HG02981 (cell line): ENCODE data around the gene CAST.
"Not testable (repeated sequence)": the region's sequence is repeated elsewhere in the genome, so short reads cannot be mapped to it uniquely, and the experiment has no call there.

Experiments
- ATAC-seq: cut with Tn5 transposase; IDR thresholded peaks from one replicate; pipeline ENCODE4 v1.9.1; 2021; ENCODE audit warnings: mild to moderate bottlenecking, moderate library complexity; ENCODE audit not compliant: unreplicated experiment

CAST gene

DNA sequence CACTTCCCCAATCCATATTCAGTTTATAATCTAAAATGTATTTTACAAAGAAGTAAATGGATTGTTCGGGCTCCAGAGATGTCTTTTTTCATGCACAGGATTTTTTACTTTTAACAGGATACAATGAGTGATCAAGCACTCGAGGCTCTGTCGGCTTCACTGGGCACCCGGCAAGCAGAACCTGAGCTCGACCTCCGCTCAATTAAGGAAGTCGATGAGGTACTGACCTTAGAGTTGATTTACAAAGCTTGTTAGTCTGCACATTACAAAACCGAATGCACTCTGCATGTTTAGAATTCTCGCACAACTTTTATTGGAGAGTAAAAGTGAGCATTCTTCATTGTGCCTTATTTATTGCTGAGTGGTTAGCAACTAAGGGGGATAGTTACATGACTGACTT is 80.4 kb downstream of the CAST start:
- ATAC-seq: no peak

DNA sequence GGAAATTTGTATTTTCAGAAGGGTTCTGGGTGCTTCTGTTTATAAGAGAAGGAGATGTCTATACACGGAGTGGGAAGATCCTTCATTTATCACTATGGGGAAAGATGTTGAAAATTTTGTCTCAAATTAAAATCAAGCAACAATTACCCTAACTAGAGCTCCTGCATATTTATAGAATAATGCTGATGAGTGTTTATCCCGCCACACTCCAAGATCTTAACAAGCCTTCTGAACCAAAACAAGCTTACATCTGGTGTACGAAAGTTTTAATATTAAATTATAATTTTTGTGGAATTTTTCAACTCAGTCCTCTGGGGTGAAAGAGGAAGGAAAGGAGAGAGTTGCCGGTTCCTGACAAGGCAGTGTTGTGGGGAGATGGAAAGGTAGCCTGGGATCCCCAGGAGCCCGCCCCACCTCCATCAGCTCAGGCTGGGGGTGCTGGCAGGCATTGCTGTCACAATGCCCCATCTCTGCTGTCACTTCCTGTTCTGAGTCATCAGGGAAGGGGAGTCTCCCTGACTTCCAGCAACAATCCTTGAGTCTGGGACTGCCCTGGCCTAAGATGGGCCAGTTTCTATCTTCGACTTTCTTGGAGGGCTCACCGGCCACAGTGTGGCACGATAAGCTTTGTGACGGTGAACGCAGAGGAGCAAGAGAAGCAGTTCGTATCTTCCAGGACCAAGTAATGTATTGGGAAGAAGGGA is 81.0 kb downstream of the CAST start:
- no peak for ATAC-seq

DNA sequence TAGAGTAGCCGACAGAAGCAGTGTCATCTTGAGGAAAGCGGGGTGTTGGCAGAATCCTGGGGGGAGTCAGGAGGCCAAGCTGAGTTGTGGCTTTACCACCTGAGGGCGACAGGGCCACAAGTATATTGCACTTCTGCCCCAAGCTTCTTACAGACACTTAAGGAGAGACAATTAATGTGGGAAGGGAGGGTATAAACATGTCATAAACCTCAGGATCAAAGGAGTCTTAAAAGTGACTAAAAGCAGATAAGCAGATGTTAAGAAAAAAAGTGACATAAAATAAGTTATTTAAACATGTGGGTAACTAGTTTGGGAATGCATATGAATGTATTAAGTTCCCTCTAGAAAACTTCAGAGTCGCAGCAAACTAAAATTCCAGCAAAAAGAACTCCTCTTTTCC is 81.6 kb downstream of the CAST start:
- ATAC-seq: no peak

GRCh38 chr5:96744218-96744617 is 82.0 kb downstream of the CAST start:
- ATAC-seq: not testable (repeated sequence)

GRCh38 chr5:96745025-96745424 is 82.8 kb downstream of the CAST start:
- ATAC-seq: no peak

- ATAC-seq: no peak
Measured at GRCh38 chr5:96745844-96746531, 83.8 kb downstream of the CAST start.

DNA sequence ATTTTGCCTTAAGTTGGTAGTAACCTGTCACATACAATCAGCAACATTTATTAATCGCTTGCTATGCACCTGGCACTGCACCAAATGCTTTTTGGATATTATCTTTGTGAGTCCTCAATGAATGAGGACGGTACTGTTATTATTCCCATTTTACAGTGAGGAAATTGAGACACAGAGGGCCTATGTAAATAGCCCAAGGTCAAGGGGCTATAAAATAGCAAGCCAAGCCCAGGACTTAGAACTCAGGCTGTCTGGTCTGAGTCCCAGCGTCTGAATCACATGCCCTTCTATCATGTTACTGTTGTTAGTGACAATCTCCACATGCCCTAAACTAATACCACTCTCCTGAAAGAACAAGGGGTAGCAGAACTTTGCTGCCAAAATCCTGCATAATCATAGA is 85.5 kb downstream of the CAST start:
- no peak for ATAC-seq

DNA sequence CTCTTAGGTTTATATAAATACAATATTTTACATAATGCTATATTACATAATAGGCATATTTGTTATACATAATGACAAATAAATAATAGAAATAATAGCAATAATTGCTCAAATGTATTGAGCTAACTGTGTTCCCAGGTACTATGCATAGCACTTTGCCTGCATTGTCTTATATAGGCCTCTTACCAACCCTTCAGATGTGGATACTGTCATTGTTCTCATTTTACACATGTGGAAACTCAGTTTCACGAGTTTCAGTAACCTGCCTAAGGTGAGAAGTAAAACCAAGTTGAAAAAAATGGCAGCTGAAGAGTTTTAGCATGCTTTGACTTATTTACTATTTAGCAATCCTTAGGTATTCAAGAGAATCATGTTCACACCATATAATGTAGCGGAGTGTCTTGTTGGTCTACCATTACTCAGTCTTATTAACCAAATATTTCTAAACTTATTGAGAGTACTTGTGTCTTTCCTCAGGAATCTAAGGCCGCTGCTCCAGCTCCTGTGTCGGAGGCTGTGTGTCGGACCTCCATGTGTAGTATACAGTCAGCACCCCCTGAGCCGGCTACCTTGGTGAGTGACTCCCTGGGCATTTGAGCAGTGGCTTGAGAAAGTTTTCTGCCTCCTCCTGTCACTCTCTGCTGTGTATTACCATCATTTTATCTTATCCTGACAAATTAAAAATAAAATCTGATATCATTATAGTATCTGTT is 88.1 kb downstream of the CAST start:
- ATAC-seq: no peak

DNA sequence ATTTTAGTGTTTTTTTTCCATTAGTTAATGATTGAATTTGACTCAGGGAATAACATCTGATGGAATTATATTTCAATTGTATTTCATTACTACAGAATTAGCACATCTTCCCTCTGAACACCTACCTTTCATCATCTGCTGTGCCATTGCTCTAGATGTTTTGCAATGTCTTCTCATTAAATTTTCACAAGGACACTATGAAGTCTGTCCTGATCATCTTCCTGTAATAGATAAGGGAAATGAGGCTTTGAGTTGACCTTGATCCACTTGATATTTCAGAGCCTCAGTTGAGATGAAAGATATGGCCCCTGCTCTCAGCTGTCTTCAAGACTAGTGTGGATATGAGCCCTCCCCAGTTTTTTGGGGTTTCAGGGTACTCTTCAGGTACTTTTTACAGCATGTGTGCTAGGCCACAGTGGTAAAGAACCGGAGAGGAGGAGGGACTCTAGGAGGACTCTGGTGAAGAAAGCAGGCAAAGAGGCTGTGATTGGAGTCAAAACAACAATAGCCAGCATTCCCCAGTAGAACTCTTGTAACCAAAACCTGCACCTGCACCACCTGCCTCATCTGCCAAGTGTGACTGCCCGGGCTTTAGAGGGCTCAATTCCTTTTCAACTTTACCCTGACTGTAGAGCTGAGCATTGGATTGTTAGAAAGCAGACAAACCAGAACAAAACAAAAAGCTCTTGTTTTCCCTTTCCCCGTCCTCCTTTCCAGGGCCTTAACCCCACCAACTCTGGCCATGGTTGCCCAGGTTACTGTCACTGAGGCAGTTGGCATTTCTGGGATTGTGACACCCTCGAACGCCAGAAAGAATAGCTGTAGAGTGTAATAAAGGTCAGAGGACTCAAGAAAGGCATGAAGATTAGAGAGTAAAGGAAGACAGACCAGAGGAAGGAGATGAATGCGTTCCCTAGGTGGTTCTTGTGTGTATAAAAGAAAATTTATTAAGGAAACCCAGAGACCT is 89.3 kb downstream of the CAST start:
- no peak for ATAC-seq

DNA sequence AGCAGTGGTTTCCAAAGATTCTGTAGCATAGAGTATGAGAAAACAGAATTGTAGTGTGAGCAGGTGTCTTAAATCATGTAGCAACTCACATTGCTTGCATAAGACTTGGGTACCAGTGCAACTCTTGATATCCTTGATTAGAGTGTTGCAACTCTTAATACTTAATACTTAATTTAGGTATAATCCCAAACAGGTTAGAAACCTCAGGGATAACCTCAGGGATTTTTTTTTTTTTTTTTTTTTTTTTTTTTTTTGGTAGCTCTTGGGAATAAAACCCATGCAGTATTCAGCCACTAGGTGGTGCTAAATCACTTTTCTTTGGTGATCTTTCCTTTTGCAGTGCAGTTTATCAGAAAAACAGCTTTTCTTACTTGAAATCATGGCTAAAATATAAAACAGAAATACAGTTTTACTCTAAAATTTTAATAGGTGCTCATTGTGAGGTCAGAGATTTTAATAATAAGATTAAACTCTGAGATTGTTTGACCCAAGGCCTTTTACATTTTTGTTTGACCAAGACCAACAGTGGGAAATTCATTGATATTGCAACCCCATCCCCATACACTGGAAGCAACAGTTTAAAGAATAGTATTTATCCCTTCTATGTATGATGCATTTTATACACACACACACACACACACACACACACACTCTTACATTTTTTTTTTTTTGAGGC is 90.3 kb downstream of the CAST start:
- no peak for ATAC-seq

GRCh38 chr5:96753017-96753397 is 90.8 kb downstream of the CAST start:
- ATAC-seq: no peak

GRCh38 chr5:96753848-96754247 is 91.7 kb downstream of the CAST start:
- ATAC-seq: no peak

- no peak for ATAC-seq
Measured at GRCh38 chr5:96755851-96756250, 93.7 kb downstream of the CAST start.

GRCh38 chr5:96756985-96757384 is 94.8 kb downstream of the CAST start:
- no peak for ATAC-seq

DNA sequence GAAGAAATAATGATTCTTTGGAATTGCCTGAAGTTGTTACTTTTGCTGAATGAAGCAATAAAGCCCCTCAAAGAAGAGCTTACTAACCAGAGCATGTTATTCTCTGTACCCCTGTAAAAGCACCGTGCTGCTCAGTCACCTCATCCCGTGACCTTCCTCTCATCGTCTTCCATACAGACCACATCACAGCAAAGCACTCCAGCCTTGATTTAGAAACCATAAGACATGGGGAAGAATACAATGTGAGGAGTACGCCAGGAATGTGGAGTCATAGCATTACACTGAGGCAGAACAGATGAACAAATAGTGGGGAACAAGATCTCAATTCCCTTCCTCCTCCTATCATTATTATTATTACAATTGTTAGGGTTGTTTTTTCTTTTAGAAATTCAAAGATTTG is 96.4 kb downstream of the CAST start:
- ATAC-seq: no peak

- no peak for ATAC-seq
Measured at GRCh38 chr5:96761618-96762017, 99.4 kb downstream of the CAST start.

DNA sequence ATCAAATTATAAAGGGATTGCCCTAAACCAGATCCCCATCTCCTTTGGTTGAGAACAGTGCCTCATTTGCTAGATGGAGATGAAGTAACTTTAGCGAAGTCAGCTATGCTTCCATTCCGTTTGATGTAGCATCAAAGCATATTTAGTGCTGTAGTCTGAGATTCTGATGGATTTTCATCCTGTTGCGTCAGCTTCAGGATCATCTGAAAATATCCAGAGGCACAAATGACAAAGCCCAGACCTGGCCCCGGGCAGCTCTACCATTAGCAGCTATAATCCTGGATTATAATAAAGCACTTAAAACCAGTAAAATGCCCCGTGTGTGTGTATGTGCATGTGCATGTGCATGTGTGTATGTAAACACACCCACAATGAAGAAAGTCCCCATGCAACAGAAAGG is 100.8 kb downstream of the CAST start:
- no peak for ATAC-seq

- no peak for ATAC-seq
Measured at GRCh38 chr5:96765043-96765442, 102.9 kb downstream of the CAST start.

DNA sequence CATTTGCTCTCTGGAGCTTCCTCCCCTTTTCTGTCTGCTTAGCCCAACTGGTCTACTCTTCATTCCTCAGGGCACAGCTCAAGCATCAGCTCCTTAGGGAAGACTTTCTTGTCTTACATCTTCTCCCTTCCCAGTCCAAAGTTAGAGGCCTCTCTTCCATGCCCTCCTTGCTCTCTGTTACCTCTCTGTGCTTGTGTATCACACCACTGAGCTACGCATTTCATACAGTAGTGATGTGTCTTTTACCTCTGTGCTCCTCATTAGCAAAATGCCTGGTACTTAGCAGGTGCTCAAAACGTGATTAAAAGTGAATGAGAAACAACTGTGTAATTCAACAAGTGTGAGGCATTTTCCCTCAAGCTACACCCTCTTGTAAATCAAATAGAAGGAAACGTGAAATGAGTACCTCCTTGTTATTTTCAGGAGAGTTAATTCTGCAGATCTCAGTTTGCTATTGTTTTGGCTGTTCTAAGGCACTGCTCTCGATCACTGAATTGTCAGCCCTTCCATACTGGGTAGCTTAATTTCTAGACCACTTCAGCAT is 106.6 kb downstream of the CAST start:
- no peak for ATAC-seq

- peak; percentile 45 for ATAC-seq
Measured at GRCh38 chr5:96771395-96771794, 109.2 kb downstream of the CAST start.
